Mesenteric fat pad (tissue), 1 donor: ENCODE results near the gene SRCIN1. TPM values are rescaled to one million over a fixed set of nuclear protein-coding genes. Genes with fewer than 3 reads are reported as not detected.
"Not testable (repeated sequence)": the region's sequence is repeated elsewhere in the genome, so short reads cannot be mapped to it uniquely, and the experiment has no call there.

Source experiments
- DNase-seq: peaks from one replicate; pipeline ENCODE4 v3.0.0-alpha.2; 2020; ENCODE audit warnings: low spot score
- total RNA-seq: library from RNA; stranded (reverse); fragmentation: NEBNext Ultra II Directional; extraction: Animal tissue kit (Norgen Biotek cat#: 25700); gene quantifications from one replicate; pipeline ENCODE4 v1.2.1, GENCODE V29; 2021
- donor health status: DM: yes; HTN: yes; CAD: no.

The SRCIN1 gene
- total RNA-seq, 1 donor from 2014 or later, result 10.1 TPM

- no peak for DNase-seq
Observed at GRCh38 chr17:38545531-38546225, 60.1 kb downstream of the SRCIN1 start.

- DNase-seq, result no peak
Observed at GRCh38 chr17:38544839-38545209, 60.9 kb downstream of the SRCIN1 start.

- no peak for DNase-seq
Observed at GRCh38 chr17:38544175-38544838, 61.4 kb downstream of the SRCIN1 start.

- DNase-seq, result no peak
Observed at GRCh38 chr17:38543403-38544174, 62.2 kb downstream of the SRCIN1 start.

- no peak for DNase-seq
Observed at GRCh38 chr17:38542286-38542685, 63.5 kb downstream of the SRCIN1 start.

- no peak for DNase-seq
Observed at GRCh38 chr17:38541281-38541680, 64.5 kb downstream of the SRCIN1 start.

- DNase-seq, result no peak
Observed at GRCh38 chr17:38540514-38541045, 65.2 kb downstream of the SRCIN1 start.

- no peak for DNase-seq
Observed at GRCh38 chr17:38539386-38539785, 66.4 kb downstream of the SRCIN1 start.

GRCh38 chr17:38538906-38539305 lies 66.8 kb downstream of the SRCIN1 start:
- DNase-seq, result no peak

- no peak for DNase-seq
Observed at GRCh38 chr17:38536661-38537060, 69.1 kb downstream of the SRCIN1 start.

GRCh38 chr17:38535886-38536285 lies 69.9 kb downstream of the SRCIN1 start:
- DNase-seq, result no peak

- DNase-seq, result no peak
Observed at GRCh38 chr17:38534498-38534885, 71.3 kb downstream of the SRCIN1 start.

GRCh38 chr17:38533866-38534497 lies 71.8 kb downstream of the SRCIN1 start:
- DNase-seq, result no peak

GRCh38 chr17:38533241-38533640 lies 72.5 kb downstream of the SRCIN1 start:
- DNase-seq, result no peak

- DNase-seq, result no peak
Observed at GRCh38 chr17:38532451-38532850, 73.3 kb downstream of the SRCIN1 start.

- not testable (repeated sequence) for DNase-seq
Observed at GRCh38 chr17:38531761-38532160, 74.0 kb downstream of the SRCIN1 start.

GRCh38 chr17:38530856-38531255 lies 74.9 kb downstream of the SRCIN1 start:
- DNase-seq, result not testable (repeated sequence)

- DNase-seq, result not testable (repeated sequence)
Observed at GRCh38 chr17:38528141-38528540, 77.6 kb downstream of the SRCIN1 start.

- DNase-seq, result not testable (repeated sequence)
Observed at GRCh38 chr17:38526526-38526925, 79.2 kb downstream of the SRCIN1 start.

GRCh38 chr17:38512473-38513058 lies 93.2 kb downstream of the SRCIN1 start:
- DNase-seq, result no peak
